Rectal smooth muscle tissue (tissue), 1 donor: Measurements from ENCODE around the gene UQCRH.
A peak's percentile ranks its signal among the peaks of the same experiment; 100 is the strongest.
"Not testable (repeated sequence)": the region's sequence is repeated elsewhere in the genome, so short reads cannot be mapped to it uniquely, and the experiment has no call there.

Experiments
- H3K27ac ChIP-seq: one replicate; pipeline ENCODE4 v1.7.0; 2013; ENCODE audit warnings: low read depth, low read length, inconsistent platforms
- H3K27me3 ChIP-seq: one replicate; pipeline ENCODE4 v1.7.0; 2013; ENCODE audit warnings: low read length; ENCODE audit not compliant: control insufficient read depth, insufficient read depth
- H3K36me3 ChIP-seq: one replicate; pipeline ENCODE4 v1.7.0; 2013; ENCODE audit warnings: low read length; ENCODE audit not compliant: control insufficient read depth, insufficient read depth
- H3K4me1 ChIP-seq: one replicate; pipeline ENCODE4 v1.7.0; 2013; ENCODE audit warnings: low read length; ENCODE audit not compliant: control insufficient read depth, insufficient read depth
- H3K4me3 ChIP-seq: one replicate; pipeline ENCODE4 v1.7.0; 2013; ENCODE audit warnings: low read length
- H3K9ac ChIP-seq: one replicate; pipeline ENCODE4 v1.7.0; 2013; ENCODE audit warnings: low read length

UQCRH gene

DNA sequence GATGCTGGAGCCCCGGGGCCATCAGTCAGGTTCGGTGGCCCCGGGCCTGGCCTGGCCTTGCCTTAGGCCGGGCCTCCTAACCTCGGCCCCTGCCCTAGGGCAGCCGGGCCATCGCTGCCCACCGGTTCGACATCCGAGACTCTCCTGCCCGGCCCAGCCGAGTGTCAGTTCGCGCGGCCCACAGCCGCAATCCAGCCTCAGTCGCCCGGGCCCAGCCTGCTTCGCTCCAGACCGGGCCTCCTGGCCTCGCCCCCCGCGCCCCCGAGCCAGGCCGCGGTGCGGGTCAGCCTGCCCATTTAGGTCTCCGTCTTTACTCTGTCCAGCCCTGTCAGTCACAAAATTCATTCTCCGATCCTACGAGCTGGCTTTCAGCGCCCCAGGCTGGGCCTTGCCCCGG is 859 bp upstream of the UQCRH start:
- Histone ChIP-seq H3K27ac (peak overlapping the region; percentile 98), H3K4me1 (peaks cover 17% of the 10 kb centered on the region)

DNA sequence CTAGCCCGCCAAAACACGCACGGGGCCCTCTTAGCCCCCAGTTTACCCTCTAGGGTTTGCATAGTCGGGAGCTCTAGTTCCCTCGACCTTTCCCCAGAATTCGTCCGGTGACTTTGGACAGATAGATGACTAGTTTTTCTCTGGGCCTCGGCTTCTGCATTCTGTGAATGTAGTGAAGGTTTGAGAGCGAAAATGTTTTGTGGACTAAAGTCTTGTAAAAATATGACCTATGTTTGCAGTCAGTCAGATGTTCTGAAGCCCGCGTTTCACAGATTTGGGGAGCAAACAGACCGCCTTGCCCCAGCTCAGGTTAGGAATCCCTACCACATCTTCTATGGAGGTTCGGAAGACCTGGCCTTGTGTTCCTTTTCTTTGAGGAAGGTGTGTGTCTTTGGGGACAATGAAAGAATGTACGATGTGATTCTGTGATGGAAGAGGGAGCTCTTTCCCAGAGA is 401 bp downstream of the UQCRH start:
- Histone ChIP-seq H3K4me1 (peaks cover 17% of the 10 kb centered on the region), H3K27me3 (no peaks in the 10 kb centered on the region), H3K27ac (peak overlapping the region; percentile 98), H3K36me3 (no peaks in the 10 kb centered on the region), H3K4me3 (peak overlapping the region; percentile 81), H3K9ac (peak overlapping the region; percentile 96)

More for the DNA sequence above, 859 bp upstream of the UQCRH start:
- Histone ChIP-seq H3K27me3 (no peaks in the 10 kb centered on the region), H3K9ac (peak overlapping the region; percentile 99), H3K36me3 (no peaks in the 10 kb centered on the region), H3K4me3 (peak overlapping the region; percentile 81)

DNA sequence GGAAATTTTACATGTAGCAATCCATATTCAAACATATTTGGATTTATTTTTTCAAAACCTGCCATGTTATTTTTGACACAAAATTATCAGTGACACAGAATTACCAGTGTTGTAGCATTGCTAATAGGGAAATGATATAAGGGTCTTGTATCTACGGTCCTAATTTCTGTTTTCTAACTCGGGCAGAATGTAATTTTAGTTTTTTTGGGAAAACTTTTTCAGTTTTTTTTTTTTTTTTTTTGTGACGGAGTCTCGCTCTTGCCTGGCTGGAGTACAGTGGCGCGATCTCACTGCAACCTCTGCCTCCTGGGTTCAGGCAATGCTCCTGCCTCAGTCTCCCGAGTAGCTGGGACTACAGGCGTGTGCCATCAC is 2.6 kb downstream of the UQCRH start:
- Histone ChIP-seq H3K9ac (no peak overlapping the region), H3K27ac (no peak overlapping the region), H3K4me3 (no peak overlapping the region), H3K27me3 (no peaks in the 10 kb centered on the region), H3K36me3 (peaks cover 3% of the 10 kb centered on the region), H3K4me1 (peaks cover 6% of the 10 kb centered on the region)

DNA sequence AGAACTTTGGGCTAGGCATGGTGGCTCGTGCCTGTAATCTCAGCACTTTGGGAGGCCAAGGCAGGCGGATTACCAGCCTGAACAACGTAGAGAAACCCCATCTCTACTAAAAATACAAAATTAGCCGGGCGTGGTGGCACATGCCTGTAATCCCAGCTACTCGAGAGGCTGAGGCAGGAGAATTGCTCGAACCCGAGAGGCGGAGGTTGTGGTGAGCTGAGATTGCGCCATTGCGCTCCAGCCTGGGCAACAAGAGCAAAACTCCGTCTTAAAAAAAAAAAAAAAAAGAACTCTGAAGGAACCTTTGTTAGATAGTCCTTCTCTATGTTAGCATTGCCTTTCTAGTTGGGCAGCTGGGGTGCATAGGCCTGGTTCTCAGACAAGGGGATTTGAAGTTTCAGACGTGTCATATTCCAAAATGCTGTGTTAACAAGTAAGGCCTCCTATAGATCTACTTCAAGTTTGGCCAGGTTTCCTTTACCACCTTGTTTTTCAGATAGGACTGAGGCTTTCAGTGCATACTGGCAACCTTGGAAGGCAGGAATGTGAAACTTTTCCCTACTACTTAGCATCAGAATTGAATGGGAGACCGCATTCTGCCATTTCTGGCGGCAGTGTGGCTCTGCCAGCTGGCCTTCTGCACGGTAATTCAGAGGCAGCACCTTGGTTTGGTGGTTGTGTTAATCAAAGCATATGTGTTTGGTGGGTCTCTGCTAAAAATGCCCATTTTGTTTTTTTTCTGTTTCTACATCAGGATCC is 6.1 kb downstream of the UQCRH start:
- H3K27ac ChIP-seq: no peak overlapping the region
- H3K36me3 ChIP-seq: peaks cover 16% of the 10 kb centered on the region
- peaks cover under 1% of the 10 kb centered on the region for H3K4me1 ChIP-seq
- H3K27me3 ChIP-seq: no peaks in the 10 kb centered on the region
- no peak overlapping the region for H3K4me3 ChIP-seq
- no peak overlapping the region for H3K9ac ChIP-seq

DNA sequence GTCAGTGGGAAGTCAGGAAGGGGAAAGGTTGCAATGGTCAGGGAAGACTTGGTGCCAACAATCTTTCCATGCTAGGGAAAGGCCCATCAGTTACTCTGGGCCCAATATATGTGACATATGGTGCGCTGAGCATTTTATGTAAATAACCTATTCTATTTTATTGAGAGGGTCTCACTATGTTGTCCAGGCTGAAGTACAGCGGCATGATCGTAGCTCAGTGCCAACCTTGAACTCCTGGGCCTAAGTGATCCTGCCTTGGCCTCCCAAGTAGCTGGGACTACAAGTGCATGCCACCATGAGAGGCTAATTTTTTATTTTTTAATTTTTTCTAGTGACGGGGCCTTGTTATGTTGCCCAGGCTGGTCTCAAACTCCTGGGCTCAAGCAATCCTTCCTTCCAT is 6.8 kb downstream of the UQCRH start:
- Histone ChIP-seq H3K4me1 (no peaks in the 10 kb centered on the region), H3K27ac (no peak overlapping the region), H3K4me3 (no peak overlapping the region), H3K27me3 (no peaks in the 10 kb centered on the region), H3K36me3 (peaks cover 16% of the 10 kb centered on the region), H3K9ac (no peak overlapping the region)

DNA sequence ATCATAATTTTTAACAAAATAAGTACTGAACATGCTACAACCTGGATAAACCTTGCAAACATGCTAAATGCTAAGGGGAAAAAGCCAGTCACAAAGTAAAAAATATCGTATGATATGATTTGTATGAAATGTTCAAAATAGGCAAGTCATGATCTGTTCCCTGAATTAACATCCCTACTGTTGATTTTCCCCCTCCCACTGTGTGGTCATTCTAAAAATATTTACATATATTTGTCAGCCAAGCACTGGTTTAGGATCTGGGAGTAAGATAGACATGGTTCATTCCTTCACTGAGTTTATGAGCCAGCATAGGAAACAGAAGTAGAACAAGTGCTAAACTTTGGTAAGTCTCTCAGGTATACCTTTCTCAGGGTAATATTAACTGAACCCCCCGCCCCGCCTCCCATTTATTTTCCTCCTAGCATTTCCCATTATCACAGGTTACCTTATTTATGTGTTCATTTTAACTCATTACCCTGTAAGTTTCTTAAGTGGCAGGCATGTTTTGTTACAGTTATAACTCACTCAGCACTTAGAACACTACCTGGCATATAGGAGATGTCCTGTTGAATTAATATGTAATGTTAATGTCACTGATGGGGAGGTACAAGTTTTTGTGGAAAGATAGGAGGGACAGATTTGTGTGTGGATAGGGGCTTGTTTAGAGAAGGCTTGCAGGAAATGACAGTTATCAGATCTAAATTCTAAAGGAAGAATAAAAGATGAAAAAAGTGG is 12.3 kb downstream of the UQCRH start:
- no peak overlapping the region for H3K9ac ChIP-seq
- H3K27me3 ChIP-seq: no peaks in the 10 kb centered on the region
- H3K4me1 ChIP-seq: no peaks in the 10 kb centered on the region
- H3K36me3 ChIP-seq: peaks cover 16% of the 10 kb centered on the region
- H3K4me3 ChIP-seq: no peak overlapping the region
- no peak overlapping the region for H3K27ac ChIP-seq

DNA sequence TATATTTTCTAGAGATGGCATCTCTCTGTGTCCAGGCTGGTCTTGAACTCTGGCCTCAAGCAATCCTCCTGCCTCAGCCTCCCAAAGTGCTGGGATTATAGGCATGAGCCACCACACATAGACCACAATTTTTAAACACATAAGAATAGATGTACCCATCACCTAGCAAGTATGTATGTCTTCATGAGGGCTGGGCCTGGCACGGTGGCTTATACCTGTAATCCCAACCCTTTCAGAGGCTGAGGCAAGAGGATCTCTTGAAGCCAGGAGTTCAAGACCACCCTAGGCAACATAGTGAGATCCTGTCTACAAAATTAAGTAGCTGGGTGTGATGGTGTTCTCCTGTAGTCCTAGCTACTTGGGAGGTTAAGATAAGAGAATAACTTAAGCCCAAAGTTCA is 13.8 kb downstream of the UQCRH start:
- H3K4me1 ChIP-seq: no peaks in the 10 kb centered on the region
- H3K4me3 ChIP-seq: no peak overlapping the region
- H3K27ac ChIP-seq: no peak overlapping the region
- H3K27me3 ChIP-seq: no peaks in the 10 kb centered on the region
- peaks cover 14% of the 10 kb centered on the region for H3K36me3 ChIP-seq
- no peak overlapping the region for H3K9ac ChIP-seq

DNA sequence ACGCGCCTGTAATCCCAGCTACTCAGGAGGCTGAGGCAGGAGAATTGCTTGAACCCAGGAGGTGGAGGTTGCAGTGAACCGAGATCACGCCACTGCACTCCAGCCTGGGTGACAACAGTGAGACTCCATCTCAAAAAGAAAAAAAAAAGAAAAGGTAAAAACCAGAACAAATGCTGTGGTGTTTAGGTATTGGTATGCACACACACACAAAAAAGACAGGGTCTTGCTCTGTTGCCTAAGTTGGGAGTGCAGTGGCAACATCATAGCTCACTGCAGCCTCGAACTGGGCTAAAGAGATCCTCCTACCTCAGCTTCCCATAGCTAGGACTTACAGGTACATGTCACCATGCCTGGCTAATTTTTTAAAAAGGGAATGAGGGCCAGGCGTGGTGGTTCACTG is 15.8 kb downstream of the UQCRH start:
- H3K4me3 ChIP-seq, H3K27me3 ChIP-seq, H3K36me3 ChIP-seq, H3K27ac ChIP-seq, H3K9ac ChIP-seq, H3K4me1 ChIP-seq: not testable (repeated sequence)

DNA sequence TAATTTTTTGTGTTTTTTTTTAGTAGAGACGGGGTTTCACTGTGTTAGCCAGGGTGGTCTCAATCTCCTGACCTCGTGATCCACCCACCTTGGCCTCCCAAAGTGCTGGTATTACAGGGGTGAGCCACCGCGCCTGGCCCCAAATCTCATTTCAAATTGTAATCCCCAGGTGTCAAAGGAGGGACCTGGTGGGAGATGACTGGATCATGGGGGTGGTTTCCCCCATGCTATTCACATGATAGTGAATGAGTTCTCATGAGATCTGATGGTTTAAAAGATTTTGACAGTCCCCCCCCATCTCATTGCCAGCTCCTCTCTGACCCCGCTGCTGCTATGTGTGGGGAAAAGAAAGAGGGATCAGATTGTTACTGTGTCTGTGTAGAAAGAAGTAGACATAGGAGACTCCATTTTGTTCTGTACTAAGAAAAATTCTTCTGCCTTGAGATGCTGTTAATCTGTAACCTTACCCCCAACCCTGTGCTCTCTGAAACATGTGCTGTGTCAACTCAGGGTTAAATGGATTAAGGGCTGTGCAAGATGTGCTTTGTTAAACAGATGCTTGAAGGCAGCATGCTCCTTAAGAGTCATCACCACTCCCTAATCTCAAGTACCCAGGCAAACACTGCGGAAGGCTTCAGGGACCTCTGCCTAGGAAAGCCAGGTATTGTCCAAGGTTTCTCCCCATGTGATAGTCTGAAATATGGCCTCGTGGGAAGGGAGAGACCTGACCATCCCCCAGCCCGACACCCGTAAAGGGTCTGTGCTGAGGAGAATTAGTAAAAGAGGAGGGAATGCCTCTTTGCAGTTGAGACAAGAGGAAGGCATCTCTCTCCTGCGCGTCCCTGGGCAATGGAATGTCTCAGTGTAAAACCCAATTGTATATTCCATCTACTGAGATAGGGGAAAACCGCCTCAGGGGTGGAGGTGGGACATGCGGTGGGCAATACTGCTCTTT is 16.7 kb downstream of the UQCRH start:
- not testable (repeated sequence) for H3K9ac ChIP-seq, H3K27me3 ChIP-seq, H3K27ac ChIP-seq, H3K36me3 ChIP-seq, H3K4me1 ChIP-seq, H3K4me3 ChIP-seq

DNA sequence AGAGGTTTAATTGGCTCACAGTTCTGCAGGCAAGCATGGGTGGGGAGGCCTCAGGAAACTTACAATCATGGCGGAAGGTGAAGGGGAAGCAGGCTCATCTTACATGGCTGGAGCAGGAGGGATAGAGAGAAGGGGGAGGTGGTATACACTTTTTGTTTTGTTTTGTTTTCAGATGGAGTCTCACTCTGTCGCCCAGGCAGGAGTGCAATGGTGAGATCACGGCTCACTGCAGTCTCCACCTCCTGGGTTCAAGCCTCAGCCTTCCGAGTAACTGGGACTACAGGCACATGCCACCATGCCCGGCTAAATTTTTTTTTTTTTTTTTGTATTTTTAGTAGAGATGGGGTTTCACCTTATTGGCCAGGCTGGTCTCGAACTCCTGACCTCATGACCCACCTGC is 18.7 kb downstream of the UQCRH start:
- not testable (repeated sequence) for H3K4me1 ChIP-seq, H3K36me3 ChIP-seq, H3K27me3 ChIP-seq, H3K9ac ChIP-seq, H3K4me3 ChIP-seq, H3K27ac ChIP-seq

DNA sequence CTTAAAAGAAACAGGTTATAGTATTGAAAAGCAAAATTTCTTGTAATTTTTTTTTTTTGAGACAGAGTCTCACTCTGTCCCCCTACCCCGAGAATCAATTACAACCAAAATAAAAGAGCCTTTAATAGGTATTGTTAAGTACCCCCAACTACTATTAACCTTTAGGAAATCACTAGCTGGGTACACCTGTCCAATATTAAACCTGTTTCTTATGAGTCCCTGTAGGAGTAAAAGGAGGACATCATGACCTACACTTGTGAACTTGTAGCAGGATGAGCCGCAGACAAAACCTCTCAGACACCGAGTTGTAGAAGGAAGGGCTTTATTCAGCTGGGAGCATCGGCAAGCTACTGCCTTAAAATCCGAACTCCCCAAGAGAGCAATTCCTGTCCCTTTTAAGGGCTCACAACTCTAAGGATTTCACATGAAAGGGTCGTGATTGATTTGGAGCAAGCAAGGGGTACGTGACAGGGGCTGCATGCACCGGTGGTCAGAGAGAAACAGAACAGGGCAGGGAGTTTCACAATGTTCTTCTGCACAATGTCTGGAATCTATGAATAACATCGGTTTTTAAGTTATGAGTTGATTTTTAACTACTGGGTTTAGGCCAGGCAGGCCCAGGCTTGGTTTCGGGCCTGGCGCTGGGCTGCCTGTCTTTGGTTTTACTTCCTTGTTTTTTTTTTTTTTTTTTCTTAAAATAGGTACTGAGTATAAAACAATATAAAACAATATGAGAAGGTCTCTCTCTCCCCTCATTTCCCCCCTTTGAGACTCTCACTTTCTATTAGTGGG is 22.0 kb downstream of the UQCRH start:
- not testable (repeated sequence) for H3K36me3 ChIP-seq, H3K4me1 ChIP-seq, H3K4me3 ChIP-seq, H3K9ac ChIP-seq, H3K27me3 ChIP-seq, H3K27ac ChIP-seq

DNA sequence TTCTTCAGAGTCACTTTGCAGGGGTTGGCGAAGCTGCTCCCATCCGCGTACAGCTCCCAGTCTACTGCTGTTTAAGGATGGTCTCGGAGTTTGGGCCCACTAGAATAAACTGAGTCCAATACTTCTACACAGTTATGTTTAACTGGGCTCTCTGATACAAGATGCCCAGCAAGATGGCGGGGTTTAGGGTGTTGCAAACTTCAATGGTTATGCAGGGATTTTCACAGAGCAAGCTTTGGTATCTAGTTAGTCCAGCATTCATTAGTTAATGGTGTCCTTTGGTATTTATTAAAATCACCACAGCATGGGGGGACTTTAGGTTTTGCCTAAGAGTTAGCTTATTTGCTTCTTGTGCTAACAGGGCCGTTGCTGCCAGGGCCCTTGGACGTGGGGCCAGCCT is 24.7 kb downstream of the UQCRH start:
- H3K27ac ChIP-seq, H3K9ac ChIP-seq, H3K4me3 ChIP-seq, H3K36me3 ChIP-seq, H3K27me3 ChIP-seq, H3K4me1 ChIP-seq: not testable (repeated sequence)
